Heart left ventricle (tissue), 13 donors: ENCODE measurements around the gene DEPDC5.

Experiments used
- CTCF ChIP-seq, 12 donors: fragments of 200-600 bp; sonication (generic) in 4 of 12; IDR thresholded peaks; one replicate each; pipeline versions ENCODE4 v1.5.0 to v1.8.0; 2018 to 2022; ENCODE audit warnings: antibody characterized with exemption in 12 of 12, mild to moderate bottlenecking in 5 of 12
- POLR2A ChIP-seq, 2 donors: fragments of 450-650 bp; IDR thresholded peaks; one replicate each; pipeline ENCODE4 v1.6.1; 2017; ENCODE audit warnings: antibody characterized with exemption in 2 of 2, mild to moderate bottlenecking in 2 of 2, moderate library complexity in 2 of 2
- donor health status: ischemic (EF 13 %, LVEDD 7.1; RV severe dilation, severe dysfunction).
- donor health status: DM: no; HTN: yes; CAD: no.
- donor health status: DM: no; HTN: no; CAD: no.
- donor health status: ischemic (EF 25% LVEDD 6.9; RV normal size, moderate dysfunction).
- donor health status: ischemic (EF 25% LVEDD 5.7; RV mildly dilated, moderate dysfunction).
- donor health status: ischemic (EF 35%, LVEDD 5.7; RV mildly dilated, moderate dysfunction).
- donor health status: nonischemic (EF 11% LVEDD 7.7; RV severe dilation, severe dysfunction).
- donor health status: DM: yes; HTN: yes; CAD: no.
- donor health status: PGD.
- donor health status: ischemic (EF 29% LVEDD 5.4; RV normal size, mild dysfunction).
- donor health status: nonischemic (EF 23%, LVEDD 6.1; RV moderate dilation, normal function).

DNA sequence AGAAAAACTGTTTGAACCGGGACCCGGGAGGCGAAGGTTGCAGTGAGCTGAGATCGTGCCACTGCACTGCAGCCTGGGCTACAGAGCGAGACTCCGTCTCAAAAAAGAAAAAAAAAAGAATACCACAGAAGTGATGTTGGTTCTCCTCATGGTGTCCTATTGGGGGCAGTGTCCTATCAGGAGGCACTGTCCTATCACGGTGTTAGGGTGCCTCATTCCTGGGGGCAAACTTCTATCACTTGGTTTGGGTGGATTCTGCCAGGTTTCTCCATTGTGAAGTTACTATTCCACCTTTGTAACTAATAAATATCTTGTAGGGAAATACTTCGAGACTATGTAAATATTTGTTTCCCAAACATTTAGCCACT is 23.5 kb upstream of the DEPDC5 start:
- TF ChIP-seq CTCF (IDR thresholded peaks at IDR 0.05), result no peak
- TF ChIP-seq POLR2A (IDR thresholded peaks at IDR 0.05), result no peak
